HG03095 (cell line): ENCODE data around the gene LHFPL2.
"Not testable (repeated sequence)": the region's sequence is repeated elsewhere in the genome, so short reads cannot be mapped to it uniquely, and the experiment has no call there.

Experiments used
- ATAC-seq: cut with Tn5 transposase; IDR thresholded peaks from one replicate; pipeline ENCODE4 v1.9.1; 2021; ENCODE audit warnings: moderate library complexity; ENCODE audit not compliant: unreplicated experiment

The LHFPL2 gene, protein sequence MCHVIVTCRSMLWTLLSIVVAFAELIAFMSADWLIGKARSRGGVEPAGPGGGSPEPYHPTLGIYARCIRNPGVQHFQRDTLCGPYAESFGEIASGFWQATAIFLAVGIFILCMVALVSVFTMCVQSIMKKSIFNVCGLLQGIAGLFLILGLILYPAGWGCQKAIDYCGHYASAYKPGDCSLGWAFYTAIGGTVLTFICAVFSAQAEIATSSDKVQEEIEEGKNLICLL

GRCh38 chr5:78648359-78649210 is at the start of gene LHFPL2:
Gene LHFPL2 (minus strand): TSS chr5:78648772. CDS start chr5:78510213, 138,559 bp downstream.
- ATAC-seq: peak; percentile 49

DNA sequence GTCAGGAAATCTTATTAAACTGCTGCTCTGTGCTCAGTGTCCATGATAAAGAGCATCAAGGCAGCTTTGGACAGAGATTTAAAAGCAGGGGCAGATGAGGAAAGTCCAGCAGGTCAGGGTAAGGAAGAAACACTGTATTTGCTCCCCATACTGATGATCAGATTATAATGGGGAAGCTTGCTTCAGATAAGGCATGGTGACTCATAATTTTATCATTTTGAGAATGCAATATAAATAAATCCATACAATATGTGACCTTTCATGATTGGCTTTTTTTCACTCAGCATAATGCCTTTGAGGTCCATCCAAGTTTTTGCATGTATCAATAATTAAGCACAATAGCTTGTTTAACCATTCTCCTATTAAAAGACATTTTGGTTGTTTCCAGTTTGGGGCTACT is 48.1 kb upstream of the LHFPL2 start:
- no peak for ATAC-seq

- not testable (repeated sequence) for ATAC-seq
Measured at GRCh38 chr5:78696052-78696451, 47.5 kb upstream of the LHFPL2 start.

GRCh38 chr5:78693339-78693738 is 44.8 kb upstream of the LHFPL2 start:
- ATAC-seq: no peak

DNA sequence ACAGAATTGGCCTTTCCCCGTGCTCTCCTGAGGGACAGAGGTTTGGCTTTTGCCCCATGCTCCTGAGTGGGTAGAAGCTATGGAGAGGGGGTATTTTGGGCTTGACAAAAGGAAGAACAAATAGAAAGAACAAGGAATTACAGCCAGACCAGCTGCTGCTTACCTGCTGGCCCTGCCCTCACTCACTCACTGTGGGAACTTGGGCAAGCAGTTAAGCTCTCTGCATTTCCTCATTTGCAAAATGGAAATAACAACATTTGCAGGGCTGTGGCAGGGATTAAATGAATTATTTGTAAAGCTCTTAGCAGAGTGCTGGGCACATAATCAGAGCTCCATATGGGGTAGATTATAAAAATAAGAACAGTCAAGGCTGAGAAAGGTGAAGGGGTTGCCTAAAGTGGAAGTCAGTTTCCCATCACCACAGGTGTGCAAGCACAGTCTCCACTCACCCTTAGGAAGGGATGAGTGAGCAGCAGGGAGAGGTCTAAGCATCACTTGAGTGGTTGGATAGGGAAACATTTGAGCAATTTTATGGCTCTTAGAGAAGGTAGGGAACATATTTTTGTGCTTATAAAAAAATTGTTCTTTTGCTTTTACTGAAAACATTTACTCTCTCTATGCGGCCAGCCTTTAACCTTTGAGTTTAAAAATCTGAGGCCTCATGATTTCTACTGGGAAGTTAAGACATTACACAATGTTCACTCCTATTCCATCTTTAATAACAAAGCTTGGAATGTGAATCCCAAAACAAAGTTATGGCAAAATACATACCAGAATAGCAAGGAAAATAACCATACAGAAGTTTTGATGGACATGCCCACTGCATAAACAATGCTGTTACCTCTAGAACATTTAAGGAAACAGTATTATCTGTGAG is 42.8 kb upstream of the LHFPL2 start:
- no peak for ATAC-seq

DNA sequence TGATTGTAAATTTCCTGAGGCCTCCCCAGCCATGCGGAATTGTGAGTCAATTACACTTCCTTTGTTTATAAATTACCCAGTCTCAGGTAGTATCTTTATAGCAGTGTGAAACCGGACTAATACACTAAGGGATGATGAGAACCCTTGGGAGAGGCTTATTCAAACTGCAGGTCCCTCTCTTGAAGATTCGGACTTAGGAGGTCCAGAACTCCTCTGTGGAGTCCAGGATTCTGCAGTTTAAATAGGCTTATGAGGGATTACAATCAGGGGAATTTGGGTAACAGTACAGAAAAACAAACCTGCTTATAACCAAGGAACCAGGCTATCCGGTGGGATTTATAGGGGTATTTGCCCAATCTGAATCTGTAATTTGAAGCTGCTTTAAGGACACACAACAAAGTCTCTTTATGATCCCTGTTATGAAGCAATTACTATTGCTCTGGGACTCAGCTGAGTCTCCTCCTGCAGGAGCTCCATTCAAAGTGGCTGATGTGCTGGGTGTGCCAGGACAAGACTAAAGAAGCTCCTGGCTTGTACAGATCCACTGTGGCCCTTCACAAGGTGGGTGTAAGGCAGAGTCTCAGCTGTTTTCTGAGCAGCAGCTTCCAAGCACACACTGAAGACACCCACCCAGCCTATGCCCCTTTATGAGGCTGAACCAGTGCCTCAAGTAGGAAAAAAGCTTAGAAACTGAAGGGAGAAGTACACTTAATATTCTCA is 41.8 kb upstream of the LHFPL2 start:
- no peak for ATAC-seq

DNA sequence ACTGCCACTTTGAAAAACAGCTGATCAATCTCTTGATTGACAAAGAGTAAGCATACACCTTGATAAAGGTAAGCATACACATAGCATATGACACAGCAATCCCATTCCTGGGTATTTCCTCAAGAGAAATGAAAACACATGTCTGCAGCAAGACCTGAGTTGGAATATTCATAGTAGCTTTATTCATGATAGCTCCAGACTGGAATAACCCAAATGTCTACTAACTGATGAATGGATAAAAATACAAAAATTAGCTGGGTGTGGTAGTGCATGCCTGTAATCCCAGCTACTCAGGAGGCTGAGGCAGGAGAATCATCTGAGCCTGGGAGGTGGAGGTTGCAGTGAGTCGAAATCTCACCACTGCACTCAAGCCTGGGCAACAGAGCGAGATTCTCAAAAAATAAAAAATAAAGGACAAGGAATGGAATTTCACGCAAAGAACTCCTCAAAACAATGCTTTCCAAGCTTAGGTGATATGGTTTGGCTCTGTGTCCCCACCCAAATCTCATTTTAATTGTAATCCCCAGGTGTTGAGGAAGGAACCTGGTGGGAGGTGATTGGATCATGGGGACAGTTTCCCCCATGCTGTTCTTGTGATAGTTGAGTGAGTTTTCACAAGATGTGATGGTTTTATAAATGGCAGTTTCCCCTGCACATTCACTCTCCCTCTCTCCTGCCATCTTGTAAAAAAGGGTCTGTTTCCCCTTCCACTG is 41.1 kb upstream of the LHFPL2 start:
- ATAC-seq: no peak

GRCh38 chr5:78687514-78687913 is 38.9 kb upstream of the LHFPL2 start:
- not testable (repeated sequence) for ATAC-seq

- ATAC-seq: not testable (repeated sequence)
Measured at GRCh38 chr5:78683905-78684304, 35.3 kb upstream of the LHFPL2 start.

GRCh38 chr5:78679905-78680304 is 31.3 kb upstream of the LHFPL2 start:
- no peak for ATAC-seq

- ATAC-seq: no peak
Measured at GRCh38 chr5:78677777-78678668, 29.5 kb upstream of the LHFPL2 start.

DNA sequence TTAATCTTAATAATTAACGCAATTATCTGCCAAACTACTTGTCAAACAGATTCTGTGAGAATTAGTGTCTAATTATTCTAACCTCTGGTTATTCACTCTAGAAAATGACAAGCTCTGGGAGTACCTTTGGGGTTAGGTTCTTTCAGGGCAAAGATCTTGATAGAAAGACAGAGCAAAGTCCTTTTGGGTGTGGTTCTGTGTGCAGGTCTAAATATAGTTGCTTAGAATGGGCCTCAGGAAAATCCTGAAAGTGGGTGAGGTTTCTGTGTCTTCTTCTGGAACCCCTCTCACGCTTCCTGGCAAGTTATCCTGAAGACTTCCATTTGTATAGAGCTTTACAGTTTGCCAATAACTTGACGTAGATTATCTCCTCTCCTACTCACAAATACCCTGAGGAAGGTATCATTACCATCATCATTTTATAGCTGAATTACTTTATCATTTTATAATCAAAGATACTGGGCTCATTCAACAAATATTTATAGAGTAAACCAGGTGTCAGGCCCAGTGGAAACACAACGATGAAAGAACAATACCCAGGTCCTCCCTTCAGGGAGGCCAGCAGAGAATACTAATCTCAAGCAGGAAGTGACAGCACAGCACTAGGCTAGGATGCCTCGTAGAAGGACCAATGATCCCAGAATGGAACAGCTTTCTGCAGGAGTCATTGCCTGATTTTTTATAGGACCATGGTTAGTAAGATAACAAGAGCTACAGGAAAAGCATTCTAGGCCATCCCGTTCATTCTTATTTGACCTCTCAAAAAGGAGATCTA is 27.6 kb upstream of the LHFPL2 start:
- ATAC-seq: no peak

DNA sequence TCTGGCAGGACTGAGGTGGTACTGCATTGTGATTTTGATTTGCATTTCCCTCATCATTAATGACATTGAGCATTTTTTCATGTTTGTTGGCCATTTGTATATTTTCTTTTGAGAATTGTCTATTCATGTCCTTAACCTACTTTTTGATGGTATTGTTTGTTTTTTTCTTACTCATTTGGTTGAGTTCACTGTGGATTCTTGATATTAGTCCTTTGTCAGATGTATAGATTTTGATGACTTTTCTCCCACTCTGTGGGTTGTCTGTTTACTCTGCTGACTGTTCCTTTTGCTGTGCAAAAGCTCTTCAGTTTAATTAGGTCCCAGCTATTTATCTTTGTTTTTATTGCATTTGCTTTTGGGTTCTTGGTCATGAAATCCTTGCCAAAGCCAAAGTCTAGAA is 25.3 kb upstream of the LHFPL2 start:
- ATAC-seq: not testable (repeated sequence)

GRCh38 chr5:78672154-78672553 is 23.6 kb upstream of the LHFPL2 start:
- ATAC-seq: no peak

- ATAC-seq: no peak
Measured at GRCh38 chr5:78671609-78672008, 23.0 kb upstream of the LHFPL2 start.

DNA sequence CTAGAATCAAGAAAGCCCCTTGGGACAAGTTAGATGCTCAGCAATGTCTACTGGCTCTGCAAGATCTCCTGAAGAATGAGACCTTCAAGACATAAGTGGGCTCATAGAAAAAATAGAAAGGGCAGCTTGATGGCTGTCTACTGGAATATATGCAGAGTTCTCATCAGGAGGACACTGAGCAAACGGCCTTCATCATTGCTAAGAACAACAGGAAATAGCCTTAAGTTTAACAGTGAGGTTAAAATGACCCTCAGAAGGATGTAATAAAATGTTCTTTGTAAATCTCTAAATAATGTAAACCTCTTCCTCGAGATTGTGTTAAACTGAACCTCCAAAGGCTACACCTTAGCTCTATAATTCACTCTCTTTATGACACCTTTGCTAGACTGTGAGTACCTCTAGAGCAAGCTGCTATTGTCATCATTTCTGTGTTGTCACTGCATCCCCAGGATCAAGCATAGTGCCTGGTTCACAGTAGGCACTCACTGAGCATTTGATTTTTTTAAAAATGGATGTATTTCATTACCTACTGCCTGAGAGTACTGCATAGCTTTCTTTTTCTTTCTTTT is 22.2 kb upstream of the LHFPL2 start:
- ATAC-seq: no peak

GRCh38 chr5:78669331-78669730 is 20.8 kb upstream of the LHFPL2 start:
- no peak for ATAC-seq
